ENCODE data around the gene MBD3.

Gene MBD3

GRCh38 chr19:1605236-1606137, 12.8 kb upstream of the MBD3 start, which contains the start of gene UQCR11:
Gene UQCR11 (minus strand): TSS chr19:1605462. CDS start chr19:1605409, 53 bp downstream.
- TF ChIP-seq, protein P1, sequence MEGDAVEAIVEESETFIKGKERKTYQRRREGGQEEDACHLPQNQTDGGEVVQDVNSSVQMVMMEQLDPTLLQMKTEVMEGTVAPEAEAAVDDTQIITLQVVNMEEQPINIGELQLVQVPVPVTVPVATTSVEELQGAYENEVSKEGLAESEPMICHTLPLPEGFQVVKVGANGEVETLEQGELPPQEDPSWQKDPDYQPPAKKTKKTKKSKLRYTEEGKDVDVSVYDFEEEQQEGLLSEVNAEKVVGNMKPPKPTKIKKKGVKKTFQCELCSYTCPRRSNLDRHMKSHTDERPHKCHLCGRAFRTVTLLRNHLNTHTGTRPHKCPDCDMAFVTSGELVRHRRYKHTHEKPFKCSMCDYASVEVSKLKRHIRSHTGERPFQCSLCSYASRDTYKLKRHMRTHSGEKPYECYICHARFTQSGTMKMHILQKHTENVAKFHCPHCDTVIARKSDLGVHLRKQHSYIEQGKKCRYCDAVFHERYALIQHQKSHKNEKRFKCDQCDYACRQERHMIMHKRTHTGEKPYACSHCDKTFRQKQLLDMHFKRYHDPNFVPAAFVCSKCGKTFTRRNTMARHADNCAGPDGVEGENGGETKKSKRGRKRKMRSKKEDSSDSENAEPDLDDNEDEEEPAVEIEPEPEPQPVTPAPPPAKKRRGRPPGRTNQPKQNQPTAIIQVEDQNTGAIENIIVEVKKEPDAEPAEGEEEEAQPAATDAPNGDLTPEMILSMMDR (IDR thresholded peaks at IDR 0.05) = peak; percentile 38; the same call in 1 of the 2 replicates

GRCh38 chr19:1602091-1602707, 9.5 kb upstream of the MBD3 start:
- TF ChIP-seq, protein P1 (IDR thresholded peaks at IDR 0.05) = no peak

DNA sequence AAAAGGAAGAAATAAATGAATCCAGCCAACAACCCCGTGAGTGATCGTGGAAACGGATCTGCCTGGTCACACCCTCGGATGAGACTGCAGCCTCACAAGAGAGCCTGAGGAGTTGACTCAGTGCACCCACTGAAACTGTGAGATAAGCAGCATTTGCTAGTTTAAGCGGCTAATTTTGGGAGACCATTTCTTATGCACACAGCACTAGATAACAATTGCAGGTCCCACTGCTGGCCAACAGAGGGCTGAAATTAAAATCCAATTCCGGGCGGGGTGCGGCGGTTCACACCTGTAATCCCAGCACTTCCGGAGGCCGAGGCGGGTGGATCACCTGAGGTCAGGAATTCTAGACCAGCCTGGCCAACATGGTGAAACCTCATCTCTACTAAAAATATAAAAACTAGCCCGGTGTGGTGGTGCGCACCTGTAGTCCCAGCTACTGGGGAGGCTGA, 9.0 kb upstream of the MBD3 start:
- TF ChIP-seq, protein P1 (IDR thresholded peaks at IDR 0.05) = no peak

DNA sequence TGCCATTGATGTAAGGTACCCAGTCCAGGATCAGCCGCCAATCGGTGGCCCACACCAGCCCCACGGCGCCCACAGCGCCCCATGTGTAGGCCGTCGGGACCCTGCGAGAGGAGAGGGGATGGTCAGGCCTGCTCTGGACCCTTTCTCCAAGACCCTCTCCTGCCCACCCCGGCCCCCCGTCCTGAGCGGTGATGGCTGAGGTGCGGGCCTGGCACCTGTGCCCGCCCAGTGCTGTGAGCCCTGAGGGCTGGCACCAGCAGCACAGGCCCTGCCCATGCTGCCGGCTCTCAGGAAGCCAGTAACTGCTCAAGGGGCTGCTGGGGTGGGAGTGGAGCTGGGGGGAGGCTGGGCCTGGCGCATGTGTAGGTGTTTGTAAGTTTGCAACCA, 6.8 kb upstream of the MBD3 start:
- TF ChIP-seq, protein P1 (IDR thresholded peaks at IDR 0.05) = no peak

DNA sequence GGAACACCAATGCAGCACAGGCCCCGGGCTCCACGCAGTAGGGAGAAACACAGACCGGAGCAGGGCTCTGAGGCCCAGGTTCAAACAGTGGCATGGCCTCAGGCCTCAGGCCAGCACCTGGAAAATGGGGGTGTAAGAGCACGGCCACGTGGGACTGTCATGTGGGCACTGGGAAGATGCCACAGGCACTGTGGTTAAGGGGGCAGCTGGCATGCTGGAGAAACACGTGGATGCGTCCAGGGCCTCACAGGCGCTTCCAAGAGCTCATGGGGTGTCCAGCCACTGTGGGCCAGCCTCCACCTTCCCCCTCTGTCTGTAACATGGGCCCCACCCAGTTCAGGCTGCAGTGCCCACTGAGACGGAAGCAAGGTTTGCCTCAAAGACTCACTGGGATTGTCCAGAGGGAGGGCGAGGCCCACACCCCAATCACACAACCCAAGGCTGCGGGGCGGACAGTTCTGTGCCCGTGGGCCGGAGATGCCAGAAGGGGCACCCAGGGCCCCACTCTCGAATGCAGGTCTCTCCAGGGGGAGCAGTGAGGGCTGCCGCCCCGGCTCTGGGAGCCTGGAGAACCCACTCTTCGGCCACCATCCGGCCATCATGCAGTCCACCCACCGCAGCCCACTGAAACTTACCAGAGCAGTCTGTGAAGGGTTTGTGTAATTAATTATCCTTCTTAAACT, 6.3 kb upstream of the MBD3 start:
- TF ChIP-seq, protein P1 (IDR thresholded peaks at IDR 0.05) = no peak

DNA sequence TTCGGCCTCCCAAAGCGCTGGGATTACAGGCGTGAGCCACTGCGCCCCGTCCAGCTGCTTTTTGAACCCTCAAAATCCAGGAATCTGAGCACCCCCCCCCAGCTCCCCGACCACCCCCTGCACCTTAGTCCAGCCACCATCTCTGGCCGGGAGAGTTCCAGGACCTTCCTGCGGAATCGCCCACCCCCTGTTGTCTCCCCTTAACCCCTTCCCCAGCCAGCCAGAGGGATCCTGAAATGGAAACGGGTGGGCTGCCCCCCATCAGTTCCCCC, 772 bp upstream of the MBD3 start:
- TF ChIP-seq, protein P1 (IDR thresholded peaks at IDR 0.05) = no peak

- TF ChIP-seq, protein P1 (IDR thresholded peaks at IDR 0.05) = no peak
These were observed 476 bp downstream of the MBD3 start for GRCh38 chr19:1592024-1592754.
